DMS114 treated with DMSO at 0.1 percent for 48 hours (cell line): ENCODE data around the gene CHMP4B.

Experiments
- DNase-seq: peaks from one replicate; lab custom pipeline; 2025; ENCODE audit not compliant: unreplicated experiment; lab: John Stamatoyannopoulos, UW

CHMP4B gene

DNA sequence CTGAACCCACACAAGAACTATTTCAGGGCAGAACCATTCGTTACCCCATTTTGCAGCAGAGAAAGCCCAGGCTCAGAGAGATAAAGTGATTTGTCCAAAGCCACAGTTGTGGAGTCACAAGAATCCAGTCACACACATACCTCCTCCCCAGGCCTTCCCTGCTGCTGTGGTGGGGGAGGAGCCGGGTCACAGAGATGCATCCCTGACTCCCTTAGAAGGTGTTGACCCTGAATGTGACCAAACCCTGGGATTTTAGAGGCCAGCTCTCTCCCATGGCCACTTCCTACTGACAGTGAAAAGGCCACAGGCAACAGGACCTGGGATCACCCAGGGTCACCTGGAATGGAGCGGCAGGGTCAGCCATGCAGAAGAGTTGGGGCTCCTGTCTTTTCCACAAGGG is 48.6 kb downstream of the CHMP4B start:
- no peak for DNase-seq

DNA sequence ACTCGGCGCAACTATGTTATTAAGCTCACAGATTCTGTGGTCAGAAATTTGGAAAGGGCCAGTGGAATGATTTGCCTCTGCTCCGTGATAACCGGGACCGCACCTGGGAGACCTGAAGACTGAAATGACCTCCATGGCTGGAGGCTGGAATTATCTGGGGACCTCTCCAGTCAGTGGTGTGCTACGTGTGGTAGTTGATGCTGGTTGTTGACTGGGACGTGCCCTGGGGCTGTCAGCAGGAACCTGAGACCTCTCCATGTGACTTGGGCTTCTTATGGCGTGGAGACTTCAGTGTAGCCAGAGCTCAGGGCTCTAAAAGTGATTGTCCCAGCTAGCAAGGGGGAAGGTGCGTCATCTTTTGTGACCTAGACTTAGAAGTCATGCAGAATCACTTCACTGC is 50.3 kb downstream of the CHMP4B start:
- DNase-seq, result no peak

DNA sequence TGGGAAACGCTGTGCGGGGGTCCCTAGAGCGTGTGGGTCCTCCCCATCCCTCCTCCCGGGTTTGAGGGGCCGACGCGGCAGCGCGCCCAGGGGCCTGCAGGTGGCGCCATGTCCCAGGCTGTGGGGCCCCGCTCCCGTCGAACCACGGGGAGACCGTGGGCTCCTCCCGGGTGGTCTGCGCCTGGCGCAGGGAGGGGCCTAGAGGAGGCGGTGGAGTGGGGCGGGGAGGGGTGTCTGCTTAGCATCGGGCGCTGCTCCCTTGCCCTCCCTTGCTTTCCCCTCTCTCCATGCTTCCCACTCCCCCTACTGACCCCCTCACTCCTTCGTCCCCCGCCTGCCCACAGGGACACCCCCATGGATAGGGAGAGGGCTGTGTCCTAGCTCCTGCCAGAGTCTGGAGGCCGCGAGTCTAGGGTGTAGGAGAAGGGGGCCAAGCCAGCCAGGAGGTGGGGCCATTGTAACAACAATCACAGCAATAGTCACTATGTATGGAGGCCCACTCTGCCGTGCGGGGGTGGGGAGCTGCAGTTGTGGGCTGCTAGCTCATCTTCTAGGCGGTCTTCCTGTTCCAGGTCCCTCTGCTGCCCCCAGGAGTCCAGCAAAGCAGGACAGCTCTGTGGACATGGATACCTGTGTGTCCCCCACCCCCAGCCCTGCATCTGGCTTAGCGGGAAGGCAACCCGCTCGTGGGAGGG is 51.7 kb downstream of the CHMP4B start:
- DNase-seq, result peak; percentile 49

DNA sequence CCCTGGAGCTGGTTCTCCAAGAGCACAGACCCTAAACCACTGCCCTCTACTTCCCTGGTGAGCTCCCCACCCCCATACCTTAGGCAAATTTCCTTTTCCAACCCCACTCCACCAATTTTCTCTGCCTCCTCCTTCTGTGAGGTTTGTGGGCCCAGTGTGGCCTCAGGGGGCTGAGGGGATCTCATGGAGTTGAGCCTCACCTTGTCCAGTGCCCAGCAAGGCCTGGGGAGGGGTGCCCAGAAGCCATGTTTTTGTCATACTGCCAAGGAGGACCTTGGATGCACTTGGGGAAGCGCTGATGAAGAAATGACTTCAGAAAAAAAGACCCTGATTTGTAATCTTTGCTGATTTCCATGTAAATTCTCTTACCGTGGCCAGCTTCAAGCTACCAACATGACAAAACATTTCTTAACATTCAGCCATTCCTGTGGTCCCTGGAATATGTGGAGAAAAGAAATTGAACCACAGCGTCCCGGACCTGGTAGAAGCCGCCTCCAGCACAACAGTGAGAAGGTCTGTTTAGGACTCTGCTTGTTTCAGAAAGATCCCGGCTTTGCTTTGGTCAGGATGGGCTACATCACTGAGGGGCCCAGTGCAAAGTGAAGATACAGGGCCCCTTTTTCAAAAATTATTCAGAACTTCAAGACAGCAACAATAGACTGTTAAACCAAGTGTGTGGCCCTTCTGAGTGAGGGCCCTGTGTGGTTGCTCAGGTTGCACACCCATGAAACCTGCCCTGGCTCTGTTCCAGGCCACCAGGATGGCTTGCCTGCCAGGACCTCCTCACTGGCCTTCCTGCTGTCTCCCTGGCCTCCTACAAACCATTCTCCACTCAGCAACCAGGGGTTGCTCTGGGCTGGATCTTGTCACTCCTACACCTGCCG is 52.5 kb downstream of the CHMP4B start:
- DNase-seq, result no peak

DNA sequence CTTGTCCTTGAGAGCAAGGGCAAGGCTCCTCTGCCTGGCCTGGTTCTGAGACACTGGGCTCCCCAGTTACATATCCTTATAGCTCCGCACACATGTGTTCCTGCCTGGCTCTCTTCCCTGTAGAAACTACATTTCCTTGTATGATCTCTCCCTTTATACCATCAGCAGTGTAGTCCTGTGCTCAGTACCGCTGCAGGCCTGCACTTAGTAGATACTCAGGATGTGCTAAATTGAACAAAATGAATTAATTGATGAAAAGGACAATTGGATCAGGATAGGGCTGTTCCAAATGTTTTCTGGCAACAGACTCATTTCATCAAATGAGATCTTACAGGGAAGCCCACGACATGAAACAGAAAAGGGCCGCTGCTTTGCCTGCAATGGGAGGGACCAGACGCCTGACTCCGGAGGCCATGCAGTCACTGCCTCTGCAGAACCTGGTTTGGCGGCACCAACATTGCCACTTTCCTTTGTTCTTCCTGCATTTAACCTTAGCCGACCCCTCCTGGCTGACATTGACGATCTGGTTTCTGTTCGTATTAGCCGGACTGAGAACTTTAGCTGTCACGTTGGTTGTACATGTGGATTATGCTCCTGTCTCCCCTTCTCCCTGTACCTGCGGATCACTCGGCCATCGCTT is 53.3 kb downstream of the CHMP4B start:
- no peak for DNase-seq

DNA sequence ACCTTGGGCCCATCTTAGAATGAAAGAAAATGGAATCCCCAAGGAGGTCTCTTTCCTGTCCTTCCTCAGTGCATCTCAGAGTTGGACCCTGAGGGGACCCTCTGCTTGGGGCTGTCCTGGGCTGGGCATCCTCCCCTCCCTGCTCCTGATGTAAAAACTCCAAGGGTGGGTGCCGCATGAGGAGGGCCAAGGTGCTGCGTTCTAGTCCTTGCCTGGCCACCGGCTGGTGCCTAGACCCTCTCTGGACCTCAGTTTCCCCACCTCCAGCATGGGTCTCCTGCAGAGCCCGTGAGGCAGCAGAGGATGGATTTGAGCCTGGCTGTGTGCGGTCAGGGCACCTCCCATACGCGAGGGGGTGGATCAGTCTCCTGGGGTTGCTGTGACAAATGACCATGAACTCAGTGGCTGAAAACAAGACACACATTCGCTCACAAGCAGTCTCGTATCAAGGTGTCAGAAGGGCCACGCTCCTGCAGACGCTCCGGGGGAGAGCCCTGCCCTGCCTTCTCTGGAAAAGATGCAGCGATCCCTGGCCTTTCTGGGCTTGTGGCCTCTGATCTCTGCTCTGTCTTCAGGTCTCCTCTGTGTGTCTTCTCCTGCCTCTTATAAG is 54.7 kb downstream of the CHMP4B start:
- no peak for DNase-seq

DNA sequence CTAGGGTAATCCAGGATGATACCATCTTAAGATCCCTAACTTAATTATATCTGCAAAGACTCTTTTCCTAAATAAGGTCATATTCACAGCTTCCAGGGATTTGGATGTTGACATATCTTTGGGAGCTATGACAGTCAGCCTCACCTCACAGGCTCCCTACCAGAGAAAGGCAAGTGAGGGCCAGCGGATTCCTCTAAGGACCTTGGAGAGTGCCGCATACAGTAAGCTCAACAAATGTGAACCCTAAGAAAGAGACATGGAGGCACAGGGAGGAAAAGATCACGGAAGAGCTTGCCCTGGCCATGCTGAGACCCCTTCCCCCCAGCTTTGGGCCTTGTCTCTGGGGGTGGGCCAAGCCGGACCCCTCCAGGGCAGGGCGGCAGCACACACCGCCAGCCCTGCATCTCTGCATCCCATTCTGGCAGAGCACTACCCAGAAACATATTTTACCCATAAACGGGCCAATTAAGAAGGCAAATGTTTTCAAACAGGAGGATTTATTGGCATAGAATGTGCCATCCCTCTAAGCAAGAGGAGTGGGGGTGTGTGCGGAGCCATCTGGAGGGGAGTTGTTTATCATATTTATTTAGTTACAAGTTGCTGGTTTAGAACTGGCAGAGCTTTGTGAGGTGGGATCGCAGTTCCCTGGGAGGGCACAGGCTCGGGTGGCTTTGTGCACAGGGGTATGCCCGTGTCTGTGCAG is 55.4 kb downstream of the CHMP4B start:
- no peak for DNase-seq

DNA sequence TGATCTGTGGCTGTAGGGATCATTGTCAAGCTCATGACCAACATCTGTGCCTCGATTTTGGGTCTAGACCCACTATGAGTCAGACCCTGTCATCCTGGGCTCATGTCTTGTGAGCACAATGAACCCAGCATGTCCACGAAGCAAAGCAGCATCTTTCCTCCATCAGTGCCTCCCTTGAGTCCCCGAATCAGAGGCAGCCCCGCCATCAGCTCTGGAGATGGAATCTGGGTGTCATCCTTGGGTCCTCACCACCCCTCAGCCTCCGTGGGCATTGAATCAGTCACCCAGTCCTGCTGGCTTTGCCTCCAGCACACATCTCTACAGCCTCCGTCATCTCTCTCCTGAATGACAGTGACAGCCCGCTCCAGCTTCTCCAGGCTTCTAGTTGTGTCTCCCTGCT is 56.9 kb downstream of the CHMP4B start:
- no peak for DNase-seq

DNA sequence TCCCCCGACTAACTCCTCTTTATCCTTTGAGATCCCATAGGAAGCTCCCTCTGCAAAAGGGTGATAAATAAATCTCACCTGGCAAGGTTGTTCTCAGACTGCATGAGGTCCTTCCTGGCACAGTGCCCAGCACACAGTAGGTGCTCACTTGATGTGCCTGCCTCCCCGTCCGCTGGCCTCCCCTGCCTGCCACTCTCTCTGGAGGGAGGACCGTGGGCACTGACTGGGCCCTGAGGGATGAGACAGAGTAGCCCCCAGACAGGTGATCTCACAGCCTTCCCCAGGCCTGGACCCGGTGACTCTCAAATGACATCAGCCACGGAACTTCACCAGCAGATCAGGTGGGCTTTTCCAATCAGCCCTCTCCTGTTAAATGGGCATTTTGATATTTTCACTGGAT is 57.4 kb downstream of the CHMP4B start:
- no peak for DNase-seq

DNA sequence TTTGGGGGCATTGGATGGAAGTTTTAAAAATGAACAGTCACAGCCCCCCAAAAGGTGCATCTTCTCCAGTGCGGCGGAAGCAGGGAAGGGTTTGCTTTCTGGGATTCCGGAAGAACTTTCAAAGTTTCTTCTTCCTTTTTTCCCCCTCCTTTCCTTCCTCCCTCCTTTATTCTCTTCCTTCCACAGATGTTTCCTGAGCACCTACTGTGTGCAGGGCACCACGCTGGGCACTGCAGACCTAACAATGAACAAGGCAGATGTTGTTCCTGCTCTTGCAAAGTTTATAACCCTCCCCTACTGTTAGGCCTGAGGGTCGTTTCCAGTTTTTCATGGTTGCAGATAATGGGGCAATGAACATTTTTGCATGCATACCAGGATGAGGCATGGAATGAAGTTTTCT is 58.1 kb downstream of the CHMP4B start:
- no peak for DNase-seq

DNA sequence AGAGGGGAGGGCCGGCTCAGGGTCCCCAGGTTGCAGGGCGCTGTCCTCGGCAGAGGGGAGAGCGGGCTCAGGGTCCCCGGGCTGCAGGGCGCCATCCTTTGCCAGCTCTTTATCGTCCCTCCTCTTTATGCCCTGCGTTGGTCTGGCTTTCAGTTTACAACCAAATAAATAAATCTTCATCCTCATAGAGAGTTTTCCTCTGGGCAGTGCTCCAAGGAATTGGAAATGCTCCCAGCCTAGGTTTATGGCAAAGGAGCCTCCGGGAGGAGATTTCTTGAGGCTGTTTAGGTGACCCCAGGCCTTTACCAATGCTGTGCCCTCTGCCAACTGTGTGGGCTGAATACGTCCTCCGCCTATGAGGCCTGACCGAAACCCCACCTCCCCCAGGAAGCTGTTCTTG is 60.2 kb downstream of the CHMP4B start:
- DNase-seq, result no peak

DNA sequence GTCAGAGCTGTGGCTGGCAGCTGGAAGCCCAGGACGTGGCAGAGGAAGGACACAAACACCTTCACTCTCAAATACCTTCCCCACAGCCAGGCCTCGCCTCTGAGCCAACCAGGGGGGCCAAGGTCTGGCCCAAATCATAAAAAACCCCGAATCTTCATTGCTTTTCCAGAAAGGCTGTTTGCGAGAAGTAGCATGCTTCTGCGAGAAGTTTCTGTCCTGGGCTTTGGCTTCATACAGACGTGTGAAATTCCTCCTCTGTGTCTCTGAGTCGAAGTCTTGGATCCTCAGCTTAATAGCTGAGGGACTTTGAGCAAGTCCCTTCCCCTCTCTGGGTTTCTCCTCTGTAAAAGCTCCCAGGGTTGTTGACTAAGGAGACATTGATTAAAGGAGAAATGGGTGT is 63.0 kb downstream of the CHMP4B start:
- DNase-seq, result no peak

DNA sequence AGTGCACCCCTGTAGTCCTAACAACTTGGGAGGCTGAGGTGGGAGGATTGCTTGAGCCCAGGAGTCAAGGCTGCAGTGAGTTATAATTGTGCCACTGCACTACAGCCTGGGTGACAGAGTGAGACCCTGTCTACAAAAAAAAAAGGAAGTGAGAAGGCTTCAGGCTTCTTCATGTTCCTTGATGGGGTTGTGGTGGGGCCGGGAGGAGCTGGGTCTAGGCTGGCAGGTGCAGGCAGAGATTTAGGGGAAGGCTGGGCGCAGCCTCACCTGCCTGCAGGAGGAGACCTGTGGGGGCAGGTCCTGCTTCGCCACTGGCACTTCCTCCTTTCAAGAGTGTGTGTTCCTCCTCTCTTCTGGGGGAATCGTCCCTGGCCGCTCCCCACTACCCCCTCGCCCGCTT is 63.9 kb downstream of the CHMP4B start:
- no peak for DNase-seq

DNA sequence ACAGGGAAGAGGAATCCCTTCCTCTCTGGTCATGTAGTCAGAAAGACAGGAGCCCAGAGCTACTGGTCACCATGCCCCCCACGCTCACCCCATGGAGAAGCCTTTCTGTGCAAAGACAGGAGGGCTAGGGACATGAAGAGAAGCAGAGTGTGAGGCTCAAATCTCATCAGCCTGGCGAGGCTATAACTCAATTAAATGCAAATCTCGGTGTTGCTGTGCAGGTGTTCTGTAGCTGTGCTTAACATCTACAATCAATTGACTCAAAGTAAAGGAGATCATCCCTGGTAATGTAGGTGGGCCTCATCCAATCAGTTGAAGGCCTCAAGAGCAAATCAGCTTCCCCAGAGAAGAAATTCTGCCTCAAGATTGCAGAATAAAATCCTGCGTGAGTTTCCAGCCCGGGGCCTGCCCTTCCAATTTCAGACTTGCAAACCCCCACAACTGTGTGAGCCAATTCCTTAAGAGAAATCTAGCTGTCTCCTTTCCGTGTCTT is 64.4 kb downstream of the CHMP4B start:
- DNase-seq, result no peak

DNA sequence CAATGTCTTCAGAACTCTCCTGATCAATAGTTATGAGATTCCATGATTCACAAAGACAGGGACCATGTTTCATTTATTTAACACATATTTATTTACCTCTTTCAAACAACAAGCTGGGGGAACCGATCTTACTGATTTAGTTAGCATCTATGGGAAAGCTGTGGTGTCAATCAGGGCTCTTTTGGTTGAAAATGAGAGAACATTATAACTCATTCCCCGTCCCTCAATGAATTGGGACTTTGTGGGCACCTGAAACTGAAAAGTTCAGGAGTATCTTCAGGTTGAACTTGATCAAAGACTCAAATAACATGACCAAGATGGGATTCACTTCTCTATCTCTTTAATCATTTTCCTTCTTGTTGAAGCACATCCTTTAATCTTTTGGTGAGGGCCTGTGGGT is 67.4 kb downstream of the CHMP4B start:
- DNase-seq, result no peak

DNA sequence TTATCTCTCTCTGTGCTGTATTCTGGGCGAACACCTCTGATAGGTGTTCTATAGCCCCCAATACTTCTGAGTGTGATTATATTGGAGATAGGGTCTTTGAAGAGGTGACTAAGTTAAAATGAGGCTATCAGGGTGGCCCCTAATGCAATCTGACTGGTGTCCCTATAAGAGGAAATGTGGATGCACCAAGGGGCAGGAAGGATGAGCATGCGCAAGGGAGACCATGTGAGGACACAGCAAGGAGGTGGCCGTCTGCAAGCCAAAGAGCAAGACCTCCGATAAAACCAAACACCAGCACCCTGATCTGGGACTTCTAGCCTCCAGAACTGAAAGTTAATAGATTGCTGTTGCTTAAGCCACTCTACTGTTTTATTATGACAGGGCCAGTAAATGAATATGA is 69.2 kb downstream of the CHMP4B start:
- no peak for DNase-seq

DNA sequence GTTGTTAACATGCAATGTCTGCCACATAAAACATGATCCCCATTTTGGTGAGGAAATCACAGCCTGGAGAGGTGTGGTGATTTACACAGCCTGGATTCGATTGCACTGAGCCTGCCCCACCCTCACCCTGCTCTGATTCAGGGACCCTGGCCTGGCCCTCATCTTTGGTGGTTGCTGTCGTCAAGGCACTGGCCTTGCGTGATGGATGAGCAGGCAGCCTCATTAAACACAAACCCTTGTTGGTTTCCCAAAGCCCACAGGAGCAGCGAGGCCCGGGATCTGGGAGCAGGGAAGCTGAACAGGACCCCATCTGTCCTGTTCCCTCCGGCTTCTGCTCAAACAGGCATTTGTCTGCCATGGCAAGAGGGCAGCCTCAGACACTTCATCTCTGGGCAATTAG is 70.8 kb downstream of the CHMP4B start:
- no peak for DNase-seq

DNA sequence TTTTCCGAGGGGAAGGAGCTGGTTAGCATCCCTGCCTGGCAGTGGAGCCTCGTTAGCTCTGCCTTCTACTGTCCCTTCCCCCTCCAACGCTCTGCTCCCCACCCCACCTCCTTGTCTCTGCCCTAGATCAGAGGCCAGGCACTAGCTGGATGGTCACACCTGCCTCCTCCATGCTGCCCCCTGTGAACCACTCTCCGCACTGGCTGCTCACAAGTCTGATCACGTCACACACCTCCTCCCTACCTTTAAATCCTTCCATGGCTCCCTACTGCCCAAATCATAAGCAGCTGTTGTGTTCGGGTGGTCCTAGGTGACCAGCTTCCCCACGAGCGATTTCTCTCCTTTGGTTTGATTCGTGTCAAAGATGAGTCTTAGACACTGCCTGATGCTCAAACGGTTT is 71.3 kb downstream of the CHMP4B start:
- DNase-seq, result no peak

DNA sequence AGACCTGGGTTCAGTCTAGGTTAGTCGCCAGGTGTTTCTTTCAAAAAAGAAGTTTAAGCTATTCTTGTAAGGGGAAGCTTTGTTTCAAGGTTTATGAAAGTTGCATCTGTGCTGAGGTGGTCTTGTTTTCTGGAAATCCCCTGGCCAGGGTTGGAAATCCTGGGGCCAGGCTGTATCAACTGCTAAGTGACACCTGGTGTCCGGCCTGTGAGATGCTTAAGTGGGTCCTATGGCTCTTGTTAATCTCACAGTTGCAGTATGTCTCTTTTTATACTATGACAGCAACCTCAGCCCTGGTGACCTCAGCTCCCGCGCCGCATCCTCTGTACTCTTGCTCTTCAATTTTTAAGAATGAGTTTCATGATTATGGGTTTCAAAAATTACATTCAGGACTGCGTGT is 72.0 kb downstream of the CHMP4B start:
- no peak for DNase-seq

DNA sequence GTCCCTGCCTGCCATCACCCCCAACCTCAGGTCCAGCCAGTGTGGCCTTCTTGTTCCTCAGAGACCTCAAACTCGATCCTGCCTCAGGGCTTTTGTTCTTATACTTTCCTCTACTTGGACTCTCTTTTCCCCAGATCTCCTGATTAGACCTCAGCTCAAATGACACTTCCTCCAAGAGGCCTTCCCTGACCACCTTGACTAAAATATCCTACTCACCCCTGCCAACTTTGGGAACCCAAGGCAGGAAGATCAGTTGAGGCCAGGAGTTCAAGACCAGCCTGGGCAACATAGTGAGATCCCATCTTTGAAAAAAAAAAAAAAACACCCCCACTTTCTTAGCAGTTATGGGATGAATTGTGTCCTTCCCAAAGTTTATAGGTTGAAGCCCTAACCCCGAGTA is 73.5 kb downstream of the CHMP4B start:
- no peak for DNase-seq

DNA sequence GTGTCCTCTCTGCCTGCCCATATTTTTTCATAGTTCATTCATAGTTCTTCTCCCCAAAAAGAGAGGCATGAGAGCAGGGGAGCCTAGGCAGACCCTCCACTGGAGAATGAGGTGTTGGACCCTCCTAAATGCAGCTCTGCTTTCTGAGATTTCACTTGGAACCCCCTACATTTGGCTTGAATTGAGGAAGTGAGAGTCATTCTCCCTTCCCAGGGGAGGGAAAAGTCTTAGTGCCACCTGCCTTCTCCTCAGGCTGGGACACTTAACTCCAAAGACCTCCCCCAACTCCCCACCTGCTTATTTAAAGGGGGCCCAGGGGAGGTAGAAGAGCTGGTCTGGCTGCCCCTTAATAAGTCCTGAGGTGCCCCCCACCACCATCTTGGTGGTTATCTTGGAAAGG is 78.2 kb downstream of the CHMP4B start:
- DNase-seq, result no peak
